KOPT-K1 (cell line): ENCODE data around the gene RAD21L1.

Experiments used
- H3K27ac ChIP-seq: fragments of 200-600 bp; sonication (generic); 2 replicates; pipeline ENCODE4 v1.5.1; 2016; ENCODE audit warnings: antibody characterized with exemption, mild to moderate bottlenecking, low read depth, low read length; ENCODE audit not compliant: poor library complexity, severe bottlenecking
- H3K36me3 ChIP-seq: fragments of 200-600 bp; sonication (generic); 2 replicates; pipeline ENCODE4 v1.5.1; 2017; ENCODE audit warnings: antibody characterized with exemption, mild to moderate bottlenecking, low read length, moderate library complexity; ENCODE audit not compliant: insufficient read depth
- H3K9me3 ChIP-seq: fragments of 200-600 bp; sonication (generic); 2 replicates; pipeline ENCODE4 v1.5.1; 2017; ENCODE audit warnings: antibody characterized with exemption, low read length, mild to moderate bottlenecking; ENCODE audit not compliant: insufficient read depth, poor library complexity, severe bottlenecking

The RAD21L1 gene

DNA sequence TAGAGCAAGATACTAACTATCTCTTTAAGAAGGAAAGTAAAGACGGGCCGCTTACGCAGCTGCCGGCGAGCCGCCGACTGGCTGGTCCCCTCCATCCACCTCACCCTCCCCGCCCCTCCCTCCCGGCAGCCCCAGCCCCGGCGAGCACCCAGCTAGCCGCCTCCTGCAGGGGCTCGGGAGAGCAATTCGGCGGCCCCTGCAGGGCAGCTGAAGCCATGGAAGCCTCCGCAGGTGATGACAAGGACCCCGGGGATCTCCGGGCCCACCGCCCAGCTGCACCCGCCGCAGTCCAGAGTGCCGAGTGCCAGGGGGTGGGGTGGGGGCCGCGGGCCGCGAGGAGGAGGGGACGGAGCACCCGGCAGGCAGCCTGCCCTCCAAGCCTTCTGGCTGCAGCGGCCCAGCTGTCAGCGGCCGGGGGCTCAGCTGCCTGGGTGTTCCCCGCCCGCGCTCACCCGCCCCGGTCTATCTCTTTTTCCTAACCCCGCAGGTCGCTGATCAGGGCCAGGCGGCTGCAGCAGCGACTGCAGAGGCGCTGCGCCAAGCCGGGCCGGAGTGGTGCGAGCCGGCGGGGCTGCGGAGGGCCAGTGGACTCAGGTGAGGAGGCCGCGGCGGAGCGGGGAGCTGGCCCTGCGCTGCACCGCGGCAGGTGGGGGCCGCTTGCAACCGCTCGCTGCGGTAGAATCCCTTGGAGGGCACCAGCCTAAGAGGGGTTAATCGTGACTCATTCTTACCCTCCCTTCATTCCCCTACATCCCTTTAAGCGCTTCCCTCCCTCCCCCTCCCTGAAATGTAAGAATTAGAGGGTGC is 40.5 kb downstream of the RAD21L1 start, which contains the start of gene SNPH:
Gene SNPH, plus strand, starts transcription at position 128 of the 807 bp plus-strand sequence. CDS start 29,946 bp downstream, outside the sequence.
- no peaks in the 10 kb centered on the region for H3K36me3 ChIP-seq
- peaks cover 20% of the 10 kb centered on the region for H3K9me3 ChIP-seq
- H3K27ac ChIP-seq = peak within 1 kb of the TSS; percentile 1

- Histone ChIP-seq H3K9me3 (peaks cover 14% of the 10 kb centered on the region), H3K27ac (no peak overlapping the region), H3K36me3 (no peaks in the 10 kb centered on the region)
Measured at GRCh38 chr20:1267161-1267560, 41.3 kb downstream of the RAD21L1 start.

DNA sequence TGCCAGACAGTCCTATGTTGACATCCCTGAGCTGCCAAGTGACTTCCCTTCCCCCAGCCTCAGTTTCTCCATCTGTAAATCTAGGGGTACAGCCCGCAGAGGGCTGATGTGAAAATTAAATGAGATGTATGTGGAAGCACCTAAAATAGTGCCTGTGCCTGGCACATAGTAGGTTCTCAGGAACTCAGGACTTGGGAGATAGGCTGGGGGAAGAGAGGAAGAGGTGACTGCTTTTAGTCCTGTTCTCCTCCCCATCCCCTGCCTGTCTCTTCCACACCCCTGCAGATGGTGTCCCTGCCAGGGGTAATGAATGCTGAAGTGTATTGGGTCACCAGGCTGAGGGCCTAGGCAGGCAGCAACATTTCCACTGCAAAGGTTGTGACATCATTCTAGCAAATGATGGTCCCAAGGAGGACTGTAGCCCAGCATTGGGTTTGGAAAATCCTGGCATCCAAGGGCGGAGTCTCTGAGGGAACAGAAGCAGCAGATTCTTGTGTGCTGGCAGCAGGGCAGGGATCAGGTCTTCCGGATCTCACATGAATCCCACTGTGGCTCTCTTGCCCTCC is 42.0 kb downstream of the RAD21L1 start:
- Histone ChIP-seq H3K27ac (no peak overlapping the region), H3K9me3 (peaks cover 7% of the 10 kb centered on the region), H3K36me3 (no peaks in the 10 kb centered on the region)

GRCh38 chr20:1269235-1269634 is 43.4 kb downstream of the RAD21L1 start:
- no peaks in the 10 kb centered on the region for H3K36me3 ChIP-seq
- no peaks in the 10 kb centered on the region for H3K9me3 ChIP-seq
- no peak overlapping the region for H3K27ac ChIP-seq

DNA sequence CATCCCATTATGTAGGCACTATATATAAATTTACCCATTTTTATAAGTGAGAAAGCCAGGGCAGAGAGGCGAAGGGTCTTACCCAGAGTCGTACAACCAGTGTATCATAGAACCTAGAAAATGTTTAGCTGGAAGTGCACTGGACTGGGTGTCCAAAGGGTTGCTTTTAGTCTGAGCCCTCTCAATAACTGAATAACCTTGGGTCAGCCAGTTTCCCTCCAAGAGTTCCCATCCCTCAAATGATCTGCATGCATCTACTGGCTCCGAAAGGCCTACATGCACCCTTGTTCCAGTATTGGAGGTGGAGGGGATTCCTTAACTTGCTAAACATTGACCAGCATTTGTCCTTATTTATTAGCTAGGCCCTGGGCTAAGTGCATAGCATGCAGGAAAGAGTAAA is 44.0 kb downstream of the RAD21L1 start:
- Histone ChIP-seq H3K36me3 (no peaks in the 10 kb centered on the region), H3K27ac (no peak overlapping the region)

DNA sequence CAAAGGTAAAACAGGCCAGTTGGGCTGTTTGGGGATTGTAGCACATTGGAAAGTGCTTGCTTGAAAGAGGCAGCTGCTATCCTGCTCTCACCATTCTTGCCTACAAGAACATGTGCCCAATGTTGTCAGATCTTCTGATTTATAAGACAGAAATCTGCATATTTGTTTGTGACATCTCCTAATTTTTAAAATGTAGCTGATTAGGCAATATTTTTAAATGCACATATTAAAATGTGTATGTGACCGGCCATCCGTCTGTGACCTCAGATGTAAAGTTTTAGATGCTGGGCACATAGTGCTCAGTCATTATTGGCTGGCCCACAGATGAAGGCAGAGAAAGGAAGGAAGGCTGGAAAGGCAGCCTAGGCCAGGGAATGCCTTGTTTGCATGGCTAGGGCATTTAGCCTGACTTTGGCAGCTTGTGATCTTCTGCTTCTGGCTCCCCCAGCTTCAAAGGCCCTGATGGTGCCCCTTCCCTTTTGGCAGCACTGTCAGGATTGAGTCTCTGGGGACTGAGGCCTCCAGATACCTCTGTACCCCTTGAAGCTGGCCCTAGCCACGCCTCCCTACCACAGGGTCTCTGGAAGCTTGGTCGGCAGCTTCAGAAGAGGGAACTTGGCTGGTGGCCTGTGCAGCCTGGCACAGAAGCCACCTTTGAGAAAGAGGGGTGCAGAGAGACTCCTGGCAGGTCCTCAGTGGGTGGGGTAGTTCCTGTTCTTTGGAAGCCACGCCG is 46.7 kb downstream of the RAD21L1 start:
- H3K36me3 ChIP-seq = no peaks in the 10 kb centered on the region
- H3K27ac ChIP-seq = no peak overlapping the region
- no peaks in the 10 kb centered on the region for H3K9me3 ChIP-seq

More for the DNA sequence above, 44.0 kb downstream of the RAD21L1 start:
- H3K9me3 ChIP-seq = no peaks in the 10 kb centered on the region

DNA sequence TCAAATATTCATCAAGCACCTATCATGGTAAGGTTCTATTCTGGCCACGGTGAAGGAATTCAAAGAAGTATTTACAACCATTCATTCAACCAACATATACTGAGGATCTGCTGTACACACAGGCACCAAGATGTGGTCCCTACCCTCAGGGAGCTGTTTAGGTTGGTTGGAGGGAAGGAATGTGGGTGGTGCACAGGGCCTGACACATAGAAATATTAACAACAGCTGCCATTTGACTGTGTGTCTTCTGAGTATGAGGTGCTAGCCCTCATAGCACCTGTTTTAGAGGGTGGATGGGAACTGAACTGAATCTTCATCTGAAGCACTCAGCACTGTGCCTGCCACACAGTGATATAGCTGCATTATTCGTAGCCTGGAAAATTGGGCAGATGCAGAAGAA is 47.5 kb downstream of the RAD21L1 start:
- H3K27ac ChIP-seq = no peak overlapping the region
- H3K36me3 ChIP-seq = no peaks in the 10 kb centered on the region
- H3K9me3 ChIP-seq = no peaks in the 10 kb centered on the region

DNA sequence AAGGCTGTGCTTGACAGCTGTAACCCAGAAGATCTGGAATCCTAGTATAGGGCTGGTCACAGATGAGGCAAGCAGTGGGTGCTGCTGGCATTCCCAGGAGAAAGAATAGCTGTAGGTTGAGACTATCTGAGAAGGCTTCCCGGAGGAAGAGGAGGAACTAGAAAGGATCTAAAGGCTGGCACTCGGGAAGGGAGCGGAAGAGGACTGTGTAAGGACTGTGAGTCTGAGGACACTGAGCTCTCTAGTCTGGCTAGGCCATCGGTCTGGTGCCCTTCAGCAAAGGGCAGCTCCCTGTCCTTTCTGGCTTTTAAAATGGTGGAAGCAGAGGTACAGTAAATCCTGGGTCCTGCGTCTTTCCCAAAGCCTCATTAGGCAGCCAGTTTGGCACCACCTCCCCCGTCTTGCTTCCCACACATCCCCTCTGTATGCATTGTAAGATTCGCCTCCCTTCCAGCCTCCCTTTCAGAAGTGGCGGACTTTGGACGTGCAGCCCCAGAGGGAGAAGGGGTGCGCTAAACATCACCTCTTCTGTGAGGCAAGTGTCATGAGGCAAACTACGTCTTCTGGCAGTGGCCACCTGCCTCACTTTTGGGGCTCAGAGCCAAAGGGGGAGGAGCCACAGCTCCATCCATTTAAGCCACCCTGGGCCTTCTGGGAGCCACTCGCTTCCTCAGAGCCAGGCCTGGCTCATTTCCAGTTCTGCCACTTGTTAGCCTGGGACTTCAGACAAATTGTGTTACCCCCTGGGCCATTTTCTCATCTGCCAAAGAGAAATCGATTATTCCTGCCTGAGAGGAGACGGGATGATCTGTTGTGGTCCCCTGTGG is 48.9 kb downstream of the RAD21L1 start:
- Histone ChIP-seq H3K36me3 (no peaks in the 10 kb centered on the region), H3K9me3 (no peaks in the 10 kb centered on the region), H3K27ac (no peak overlapping the region)

GRCh38 chr20:1275919-1276318 is 50.1 kb downstream of the RAD21L1 start:
- Histone ChIP-seq H3K9me3 (no peaks in the 10 kb centered on the region), H3K27ac (no peak overlapping the region), H3K36me3 (no peaks in the 10 kb centered on the region)

DNA sequence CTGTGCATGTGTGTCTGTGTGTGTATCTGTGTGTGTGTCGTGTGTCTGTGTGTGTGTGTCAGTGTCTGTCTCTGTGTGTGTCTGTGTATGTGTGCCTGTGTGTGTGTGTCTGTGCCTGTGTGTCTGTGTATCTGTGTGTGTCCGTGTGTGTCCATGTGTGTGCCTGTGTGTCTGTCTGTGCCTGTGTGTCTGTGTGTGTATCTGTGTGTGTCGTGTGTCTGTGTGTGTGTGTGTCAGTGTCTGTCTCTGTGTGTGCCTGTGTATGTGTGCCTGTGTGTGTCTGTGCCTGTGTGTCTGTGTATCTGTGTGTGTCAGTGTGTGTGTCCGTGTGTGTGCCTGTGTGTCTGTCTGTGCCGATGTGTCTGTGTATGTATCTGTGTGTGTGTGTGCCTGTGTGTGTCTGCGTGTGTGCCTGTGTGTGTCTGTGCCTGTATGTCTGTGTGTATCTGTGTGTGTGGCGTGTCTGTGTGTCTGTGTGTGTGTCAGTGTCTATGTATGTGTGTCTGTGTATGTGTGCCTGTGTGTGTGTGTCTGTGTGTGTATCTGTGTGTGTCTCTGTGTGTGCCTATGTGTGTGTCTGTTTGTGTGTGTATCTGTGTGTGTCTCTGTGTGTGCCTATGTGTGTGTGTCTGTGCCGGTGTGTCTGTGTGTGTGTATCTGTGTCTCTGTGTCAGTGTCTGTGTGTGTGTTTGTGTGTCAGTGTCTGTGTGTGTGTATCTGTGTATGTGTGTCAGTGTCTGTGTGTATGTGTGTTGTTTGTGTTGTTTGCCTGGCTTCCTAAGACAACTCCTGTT is 51.9 kb downstream of the RAD21L1 start:
- Histone ChIP-seq H3K9me3 (no peaks in the 10 kb centered on the region), H3K27ac (no peak overlapping the region), H3K36me3 (no peaks in the 10 kb centered on the region)

GRCh38 chr20:1278993-1279392 is 53.1 kb downstream of the RAD21L1 start:
- no peaks in the 10 kb centered on the region for H3K9me3 ChIP-seq
- no peaks in the 10 kb centered on the region for H3K36me3 ChIP-seq
- H3K27ac ChIP-seq = no peak overlapping the region

- H3K36me3 ChIP-seq = no peaks in the 10 kb centered on the region
- H3K9me3 ChIP-seq = no peaks in the 10 kb centered on the region
- no peak overlapping the region for H3K27ac ChIP-seq
Measured at GRCh38 chr20:1280195-1281102, 54.6 kb downstream of the RAD21L1 start.

- Histone ChIP-seq H3K36me3 (no peaks in the 10 kb centered on the region), H3K9me3 (no peaks in the 10 kb centered on the region), H3K27ac (no peak overlapping the region)
Measured at GRCh38 chr20:1281279-1282057, 55.6 kb downstream of the RAD21L1 start.
